ENCODE results near the gene TMEM120A.

Gene TMEM120A

GRCh38 chr7:75980430-75981202, 13.8 kb downstream of the TMEM120A start:
- no peak for TF ChIP-seq CTCF (IDR thresholded peaks at IDR 0.05; ENCODE audit: low read depth, low read length)
- no peak for DNase-seq (ENCODE audit: low read depth in 2 of 2)

GRCh38 chr7:75979759-75980429, 14.5 kb downstream of the TMEM120A start:
- H3K4me3 ChIP-seq (replicated peaks in 1 of 2; ENCODE audit: low read depth in 2 of 2, low read length in 2 of 2), result no peak overlapping the region
- DNase-seq (ENCODE audit: low read depth in 2 of 2), result no peak
- TF ChIP-seq CTCF (IDR thresholded peaks at IDR 0.05; ENCODE audit: low read depth, low read length), result no peak

More at GRCh38 chr7:75980430-75981202, 13.8 kb downstream of the TMEM120A start:
- no peak overlapping the region for H3K4me3 ChIP-seq (replicated peaks in 1 of 2; ENCODE audit: low read depth in 2 of 2, low read length in 2 of 2)

- no peak for TF ChIP-seq CTCF (IDR thresholded peaks at IDR 0.05; ENCODE audit: low read depth, low read length)
- no peak overlapping the region for H3K4me3 ChIP-seq (replicated peaks in 1 of 2; ENCODE audit: low read depth in 2 of 2, low read length in 2 of 2)
Measured at GRCh38 chr7:75977743-75978142, 16.7 kb downstream of the TMEM120A start.

GRCh38 chr7:75971961-75972763, 22.2 kb downstream of the TMEM120A start:
- DNase-seq (ENCODE audit: low read depth in 2 of 2), result peak; percentile 19 to 66
- peak; percentile 10 for TF ChIP-seq CTCF (IDR thresholded peaks at IDR 0.05; ENCODE audit: low read depth, low read length)
- no peak overlapping the region for H3K4me3 ChIP-seq (replicated peaks in 1 of 2; ENCODE audit: low read depth in 2 of 2, low read length in 2 of 2)

More at GRCh38 chr7:75977743-75978142, 16.7 kb downstream of the TMEM120A start:
- peak; percentile 48 to 90 for DNase-seq (ENCODE audit: low read depth in 2 of 2)

- TF ChIP-seq CTCF (IDR thresholded peaks at IDR 0.05; ENCODE audit: low read depth, low read length), result no peak
- H3K4me3 ChIP-seq (replicated peaks in 1 of 2; ENCODE audit: low read depth in 2 of 2, low read length in 2 of 2), result no peak overlapping the region
- no peak for DNase-seq (ENCODE audit: low read depth in 2 of 2)
Measured at GRCh38 chr7:75971309-75971960, 23.0 kb downstream of the TMEM120A start.

Measured in cardiac fibroblast (primary cell).